ENCODE data around the gene POC1A. TPM values are rescaled to one million over a fixed set of nuclear protein-coding genes. Genes with fewer than 3 reads are reported as not detected.

The POC1A gene
- total and polyA plus RNA-seq, 10 of the 15 experiments (the other 5 are each of a cell fraction or from before 2014, with no cell fraction given): 8.5 to 49.8 (median 23.5) TPM

- no peaks in the 10 kb centered on the region for H4K20me1 ChIP-seq (ENCODE audit: control insufficient read depth, insufficient read depth)
- no peaks in the 10 kb centered on the region for H3K9me3 ChIP-seq (replicated peaks; ENCODE audit: control insufficient read depth, insufficient read depth, low read length)
- ChIA-PET CTCF (interaction anchor here (1.5 to 3.1 kb wide), 2 partner anchors 8 to 10 kb away, joined by 4 to 16 read pairs; no protein-coding TSS in a partner anchor), RAD21 (ENCODE audit: unreplicated experiment) (no interaction called here), POLR2A (interaction anchor here (0.9 kb wide), 1 partner anchor 11 kb away, joined by 3 read pairs; the partner anchor contains the start of gene DUSP7), SMC1A (ENCODE audit: uncharacterized antibody, unreplicated experiment) (interaction anchor here (1.3 to 2.5 kb wide), 3 partner anchors 8 to 43 kb away, joined by 3 to 10 read pairs (median 4); no protein-coding TSS in a partner anchor)
- no peaks in the 10 kb centered on the region for H3K4me1 ChIP-seq (ENCODE audit: control insufficient read depth, insufficient read depth, low read length)
- intact Hi-C loops (cut with micrococcal nuclease; ENCODE audit: unreplicated experiment): no loop called here
- H3K79me2 ChIP-seq (ENCODE audit: control insufficient read depth, insufficient read depth, low read length): no peaks in the 10 kb centered on the region
- no TSS peak for BruUV-seq (replicated peaks)
- WGBS (ENCODE audit: insufficient coverage, insufficient replicate concordance, low lambda C conversion rate, missing lambda C conversion rate): 61% methylated on average over 18 of the region's 18 CpGs
- ATAC-seq (peak; percentile 60), FAIRE-seq (no peak), DNase-seq (ENCODE audit: low read depth, low spot score) (no peak)
- no peak overlapping the region for H3K4me2 ChIP-seq (ENCODE audit: control insufficient read depth, insufficient read depth)
- no peak overlapping the region for H3K4me3 ChIP-seq
- TF ChIP-seq KAT2A (conservative IDR thresholded peaks at IDR 0.05; ENCODE audit: control insufficient read depth, low read depth, low read length) (no peak), NFXL1 (IDR thresholded peaks at IDR 0.05; ENCODE audit: borderline replicate concordance) (no peak), CHD2 (IDR thresholded peaks at IDR 0.05; ENCODE audit: borderline replicate concordance, low read depth, low read length) (no peak), POLR2AphosphoS5 (IDR thresholded peaks at IDR 0.05; ENCODE audit: low read length) (no peak), EED (IDR thresholded peaks at IDR 0.05; ENCODE audit: low read depth) (no peak), FOS (IDR thresholded peaks at IDR 0.05; ENCODE audit: borderline replicate concordance, extremely low read depth, insufficient read length) (no peak)
- H3K36me3 ChIP-seq (ENCODE audit: control insufficient read depth in 2 of 2, insufficient read depth in 2 of 2, low read length in 1 of 2): peaks cover 0 to 8% of the 10 kb centered on the region in 2 experiments; a peak in 3 of 4 replicates
- no peaks in the 10 kb centered on the region for H3K27me3 ChIP-seq (replicated peaks in 1 of 2; ENCODE audit: control insufficient read depth in 2 of 2, insufficient read depth in 2 of 2, low read length in 1 of 2)
- H2AFZ ChIP-seq (ENCODE audit: control insufficient read depth, low read depth, low read length): no peak overlapping the region
- in situ Hi-C loops (cut with MboI): no loop called here
- H3K9ac ChIP-seq (ENCODE audit: control insufficient read depth, insufficient read depth, low read length): no peak overlapping the region
- H3K27ac ChIP-seq (ENCODE audit: control insufficient read depth, insufficient read depth): no peak overlapping the region
These were observed 109.2 kb downstream of the POC1A start for GRCh38 chr3:52044869-52045619.

GRCh38 chr3:52043750-52044149 is 110.5 kb downstream of the POC1A start:
- ChIA-PET RAD21 (ENCODE audit: unreplicated experiment) (interaction anchor here (0.9 kb wide), 1 partner anchor 9 kb away, joined by 5 read pairs; no protein-coding TSS in a partner anchor), POLR2A (interaction anchor here (1.1 to 1.2 kb wide), 2 partner anchors 10 to 22 kb away, joined by 3 read pairs; no protein-coding TSS in a partner anchor), CTCF (interaction anchor here (0.6 to 3.1 kb wide), 3 partner anchors 9 to 234 kb away, joined by 3 to 16 read pairs (median 3); no protein-coding TSS in a partner anchor), SMC1A (ENCODE audit: uncharacterized antibody, unreplicated experiment) (interaction anchor here (2.5 kb wide), 1 partner anchor 10 kb away, joined by 10 read pairs; no protein-coding TSS in a partner anchor)
- DNase-seq (ENCODE audit: low read depth, low spot score) (no peak), FAIRE-seq (no peak), ATAC-seq (no peak)
- BruUV-seq (replicated peaks): no TSS peak
- Histone ChIP-seq H4K20me1 (ENCODE audit: control insufficient read depth, insufficient read depth) (no peaks in the 10 kb centered on the region), H3K4me1 (ENCODE audit: control insufficient read depth, insufficient read depth, low read length) (no peaks in the 10 kb centered on the region), H3K4me2 (ENCODE audit: control insufficient read depth, insufficient read depth) (no peak overlapping the region), H2AFZ (ENCODE audit: control insufficient read depth, low read depth, low read length) (no peak overlapping the region), H3K9me3 (replicated peaks; ENCODE audit: control insufficient read depth, insufficient read depth, low read length) (no peaks in the 10 kb centered on the region), H3K79me2 (ENCODE audit: control insufficient read depth, insufficient read depth, low read length) (no peaks in the 10 kb centered on the region), H3K27me3 (replicated peaks in 1 of 2; ENCODE audit: control insufficient read depth in 2 of 2, insufficient read depth in 2 of 2, low read length in 1 of 2) (no peaks in the 10 kb centered on the region), H3K27ac (ENCODE audit: control insufficient read depth, insufficient read depth) (no peak overlapping the region), H3K36me3 (ENCODE audit: control insufficient read depth in 2 of 2, insufficient read depth in 2 of 2, low read length in 1 of 2) (no peaks in the 10 kb centered on the region), H3K9ac (ENCODE audit: control insufficient read depth, insufficient read depth, low read length) (no peak overlapping the region), H3K4me3 (no peak overlapping the region)
- intact Hi-C loops (cut with micrococcal nuclease; ENCODE audit: unreplicated experiment) (no loop called here), in situ Hi-C loops (cut with MboI) (no loop called here)
- 68% methylated on average over 6 of the region's 6 CpGs for WGBS (ENCODE audit: insufficient coverage, insufficient replicate concordance, low lambda C conversion rate, missing lambda C conversion rate)
- TF ChIP-seq BCLAF1 (IDR thresholded peaks at IDR 0.05) (no peak), KDM1A (IDR thresholded peaks at IDR 0.05; ENCODE audit: borderline replicate concordance) (no peak), NRF1 (conservative IDR thresholded peaks at IDR 0.05; ENCODE audit: low read depth, low read length) (no peak), ELK1 (IDR thresholded peaks at IDR 0.05; ENCODE audit: low read depth, low read length) (no peak), MAX (IDR thresholded peaks at IDR 0.05; ENCODE audit: low read depth, low read length) (no peak), FOXK2 (IDR thresholded peaks at IDR 0.05) (no peak)

All from GM12878 (cell line).